Epithelial cell of esophagus (primary cell): ENCODE data around the gene OSBPL1A.

Experiments
- DNase-seq: peaks from one replicate; pipeline ENCODE4 v3.0.0; 2010; ENCODE audit warnings: low read depth
- H3K4me3 ChIP-seq: 2 replicates; pipeline ENCODE4 v1.5.1; 2011; ENCODE audit warnings: mild to moderate bottlenecking, low read length, control low read depth
- CTCF ChIP-seq: IDR thresholded peaks from 2 replicates; pipeline ENCODE4 v1.5.1; 2011; ENCODE audit warnings: low read depth, mild to moderate bottlenecking, low read length, control low read depth, inconsistent platforms; ENCODE audit not compliant: insufficient read depth; ENCODE audit errors: missing control alignments

Gene OSBPL1A

GRCh38 chr18:24208270-24209035 is 189.2 kb downstream of the OSBPL1A start:
- no peak for TF ChIP-seq CTCF
- no peak overlapping the region for H3K4me3 ChIP-seq
- peak; percentile 35 for DNase-seq

- H3K4me3 ChIP-seq: no peak overlapping the region
- DNase-seq: no peak
- TF ChIP-seq CTCF: no peak
Observed at GRCh38 chr18:24204904-24205303, 192.7 kb downstream of the OSBPL1A start.

GRCh38 chr18:24201699-24202687 is 195.6 kb downstream of the OSBPL1A start:
- DNase-seq: no peak
- no peak overlapping the region for H3K4me3 ChIP-seq
- no peak for TF ChIP-seq CTCF

DNA sequence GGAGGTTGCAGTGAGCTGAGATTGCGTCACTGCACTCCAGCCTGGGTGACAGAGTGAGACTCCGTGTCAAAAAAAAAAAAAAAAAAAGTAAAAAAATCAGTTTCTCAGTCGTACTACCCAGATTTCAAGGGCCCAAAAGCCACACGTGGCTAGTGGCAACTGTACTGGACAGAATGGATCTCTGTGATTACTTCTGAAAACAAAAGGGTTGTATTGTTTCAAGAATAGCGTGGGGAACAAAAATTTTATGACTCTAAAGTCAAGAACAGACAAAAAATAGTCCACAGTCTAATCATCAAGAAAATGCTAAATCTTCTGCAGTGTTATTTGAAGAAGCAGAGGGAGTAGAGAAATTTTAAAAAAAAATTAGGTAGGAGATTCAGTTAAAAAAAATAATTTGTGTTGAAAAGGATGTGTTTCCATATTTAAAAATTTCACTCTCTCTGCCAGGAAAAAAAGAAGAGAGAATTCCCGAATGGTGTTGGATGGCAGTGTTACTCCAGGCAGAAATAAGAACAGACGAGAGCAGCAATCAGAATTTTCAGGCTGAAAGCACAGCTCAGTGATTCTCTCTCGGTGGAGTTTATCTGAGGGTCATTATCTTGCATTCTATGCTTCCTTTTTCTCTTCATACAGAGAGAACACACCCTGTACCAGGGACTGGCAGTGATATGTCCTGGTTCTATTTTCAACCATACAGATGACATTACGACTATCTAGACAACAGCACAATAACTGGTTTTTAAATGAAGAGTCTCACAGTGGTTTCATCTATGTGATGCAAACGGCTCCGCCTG is 196.9 kb downstream of the OSBPL1A start:
- no peak overlapping the region for H3K4me3 ChIP-seq
- TF ChIP-seq CTCF: no peak
- no peak for DNase-seq

- no peak for DNase-seq
- no peak overlapping the region for H3K4me3 ChIP-seq
- TF ChIP-seq CTCF: no peak
Observed at GRCh38 chr18:24199372-24199962, 198.2 kb downstream of the OSBPL1A start.

DNA sequence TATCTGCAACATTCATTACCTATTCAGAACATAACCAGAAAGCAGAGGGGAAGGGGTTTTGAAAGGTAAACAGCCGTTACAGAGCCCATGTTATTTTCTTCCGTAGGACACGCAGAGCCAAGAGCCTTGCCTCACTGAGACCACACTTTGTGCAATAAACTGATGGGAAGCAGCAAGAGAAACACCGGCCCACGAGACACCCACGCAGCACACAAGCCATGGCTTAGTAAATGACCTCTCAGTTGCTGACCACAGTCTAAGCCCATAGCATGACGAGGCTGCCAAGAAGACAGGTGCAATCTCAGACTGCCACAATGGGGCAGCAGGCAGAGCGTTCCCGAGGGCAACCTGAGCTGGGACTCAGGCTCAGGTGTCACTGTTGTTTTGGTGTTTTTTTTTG is 199.2 kb downstream of the OSBPL1A start:
- DNase-seq: no peak
- H3K4me3 ChIP-seq: no peak overlapping the region
- TF ChIP-seq CTCF: no peak
